Left cardiac atrium (tissue), 4 donors: Measurements from ENCODE around the gene CHID1. TPM values are rescaled to one million over a fixed set of nuclear protein-coding genes. Genes with fewer than 3 reads are reported as not detected.

Source experiments
- ATAC-seq, 2 donors: fragments of 200-7000 bp; cut with Tn5 transposase; one replicate each; pipeline ENCODE4 v1.9.1; 2020; ENCODE audit warnings: mild to moderate bottlenecking in 2 of 2, moderate library complexity in 2 of 2
- DNase-seq: peaks from one replicate; pipeline ENCODE4 v3.0.0-alpha.2; 2020
- intact Hi-C, 2 donors: fragments of 100-400 bp; cut with DNase I; formaldehyde crosslinking; loops; one replicate each; pipeline versions ENCODE4 v1.14.1 to v1.15.1; 2022 to 2023
- total RNA-seq, 2 donors: library from RNA; stranded (reverse); fragmentation: NEBNext Ultra II Directional; extraction: Animal tissue kit (Norgen Biotek cat#: 25700); gene quantifications; one replicate each; pipeline ENCODE4 v1.2.1, GENCODE V29; 2021
- donor health status: DM: no; HTN: yes; CAD: no.
- donor health status: DM: no; HTN: yes; CAD: no; lungs with severe emphysema.
- donor health status: DM: yes; HTN: yes; CAD: no.
- donor health status: Dilated cardiomyopathy.

The CHID1 gene
- total RNA-seq, 2 donors from 2014 or later, result 58.7 to 64.6 TPM

DNA sequence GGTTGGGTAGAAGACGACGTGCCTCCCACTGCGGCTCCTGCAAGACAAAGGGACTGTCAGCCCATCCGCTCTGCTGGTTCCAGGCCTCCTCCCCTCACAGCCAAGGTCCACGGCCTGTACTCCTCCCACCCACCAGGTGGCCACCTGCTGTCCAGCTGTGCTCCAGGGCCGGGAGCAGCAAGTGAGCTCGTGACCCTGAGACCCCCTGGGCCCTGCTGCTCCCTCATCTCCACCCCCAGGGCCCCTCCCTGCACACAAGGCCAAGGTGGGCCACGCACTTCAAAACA is 40.5 kb downstream of the CHID1 start:
- ATAC-seq, result no peak

DNA sequence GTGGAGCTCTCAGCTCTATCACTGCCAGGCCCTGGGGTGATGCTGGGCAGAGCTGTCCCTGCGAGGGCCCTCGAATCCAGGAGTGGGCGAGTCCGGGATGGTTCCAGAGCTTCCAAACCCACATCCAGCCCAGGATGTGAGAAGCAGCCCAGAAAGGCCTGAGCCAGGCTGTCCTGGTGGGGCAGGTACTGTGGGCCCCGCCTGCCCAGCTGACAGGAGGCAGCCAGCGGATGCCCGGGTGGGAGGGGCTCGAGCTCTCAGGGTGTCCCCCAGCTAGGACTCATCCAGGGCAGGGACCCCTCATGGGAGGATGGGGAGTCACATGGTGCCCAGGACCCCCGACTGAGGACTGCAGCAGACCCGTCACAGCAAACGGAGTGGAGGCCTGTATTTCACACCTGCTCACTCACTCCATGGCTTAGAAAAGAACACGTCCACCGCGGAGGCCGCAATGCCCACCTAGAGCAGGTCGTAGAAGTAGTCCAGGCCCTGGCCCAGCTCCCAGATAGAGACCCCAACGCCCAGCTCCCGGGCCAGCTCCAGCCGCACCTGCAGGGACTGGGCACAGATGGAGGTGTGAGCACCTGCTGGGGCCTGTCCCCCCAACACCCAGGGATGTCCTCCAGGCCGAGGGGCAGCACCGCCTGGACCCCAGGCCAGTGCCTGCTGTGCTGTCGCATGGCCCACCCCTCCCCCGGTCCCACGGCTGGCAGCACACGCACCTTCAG is 41.0 kb downstream of the CHID1 start:
- no peak for ATAC-seq

More for the DNA sequence above, 40.5 kb downstream of the CHID1 start:
- DNase-seq, result no peak
- intact Hi-C loops, result no loop called here

GRCh38 chr11:868802-869201 is 41.8 kb downstream of the CHID1 start:
- ATAC-seq (no peak), DNase-seq (no peak)
- intact Hi-C loops, result no loop called here

More for the DNA sequence above, 41.0 kb downstream of the CHID1 start:
- intact Hi-C loops, result no loop called here
- no peak for DNase-seq

- intact Hi-C loops, result no loop called here
- DNase-seq (no peak), ATAC-seq (no peak)
Measured at GRCh38 chr11:868394-868793, 42.2 kb downstream of the CHID1 start.

DNA sequence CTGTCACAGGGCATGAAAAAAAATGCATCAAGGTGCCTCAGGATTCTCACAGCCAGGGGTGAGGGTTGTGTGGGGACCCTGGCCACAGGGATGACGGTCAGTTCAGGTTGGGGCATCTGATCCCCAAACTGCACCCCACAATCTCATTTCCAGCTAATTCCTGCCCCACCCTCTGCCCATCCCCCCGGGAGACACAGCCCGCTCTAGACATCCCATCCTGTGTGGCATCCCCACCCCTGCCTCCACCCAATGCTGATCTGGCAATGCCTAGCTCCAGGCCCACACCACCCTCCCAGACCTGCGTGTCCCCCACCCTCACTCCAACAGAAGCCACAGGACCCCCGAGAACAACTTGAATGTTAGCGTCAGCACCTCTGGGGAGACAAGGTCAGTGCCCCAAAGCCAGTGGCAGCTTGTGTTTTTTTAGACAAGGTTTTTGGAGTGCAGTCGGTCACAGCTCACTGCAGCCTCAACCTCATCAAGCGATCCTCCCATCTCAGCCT is 42.7 kb downstream of the CHID1 start:
- DNase-seq (no peak), ATAC-seq (no peak)
- intact Hi-C loops, result no loop called here

GRCh38 chr11:866481-866880 is 44.1 kb downstream of the CHID1 start:
- no peak for ATAC-seq
- intact Hi-C loops, result no loop called here
- no peak for DNase-seq

DNA sequence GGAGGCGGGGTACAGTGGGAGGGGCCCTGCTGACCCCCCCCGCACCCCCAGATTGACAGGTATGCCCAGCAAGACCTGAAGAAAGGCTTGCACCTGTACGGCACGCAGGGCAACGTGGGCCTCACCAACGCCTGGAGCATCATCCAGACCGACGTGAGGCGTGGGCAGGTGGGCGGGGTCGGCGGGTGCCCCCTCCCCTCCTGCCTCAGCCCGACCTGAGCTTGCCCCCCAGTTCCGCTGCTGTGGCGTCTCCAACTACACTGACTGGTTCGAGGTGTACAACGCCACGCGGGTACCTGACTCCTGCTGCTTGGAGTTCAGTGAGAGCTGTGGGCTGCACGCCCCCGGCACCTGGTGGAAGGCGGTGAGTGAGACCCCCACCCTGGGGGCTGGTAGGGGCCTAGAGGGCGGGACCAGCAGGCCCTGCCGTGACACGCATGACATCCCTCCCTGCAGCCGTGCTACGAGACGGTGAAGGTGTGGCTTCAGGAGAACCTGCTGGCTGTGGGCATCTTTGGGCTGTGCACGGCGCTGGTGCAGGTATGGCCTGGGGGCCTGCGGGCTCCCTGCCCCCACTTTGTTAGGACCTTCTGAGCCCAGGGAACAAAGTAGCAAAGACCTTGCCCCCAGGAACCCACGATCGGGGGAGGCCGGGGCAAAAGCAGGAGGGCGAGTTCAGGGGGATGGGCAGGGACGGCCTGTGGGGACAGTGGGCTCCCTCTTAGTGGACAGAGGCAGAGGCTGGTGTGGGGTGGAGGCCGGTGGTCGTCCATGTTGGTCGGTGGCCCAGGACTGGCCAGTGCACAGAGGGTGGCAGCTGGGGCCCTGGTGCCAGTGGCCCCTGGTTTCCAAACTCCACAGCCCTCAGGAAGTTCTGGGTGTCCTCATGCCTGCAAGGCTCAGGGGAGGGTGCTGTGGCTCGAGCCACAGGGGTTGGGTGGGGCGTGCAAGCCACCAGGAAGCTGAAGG is 44.9 kb downstream of the CHID1 start:
- DNase-seq (no peak), ATAC-seq (no peak)
- intact Hi-C loops, result no loop called here

DNA sequence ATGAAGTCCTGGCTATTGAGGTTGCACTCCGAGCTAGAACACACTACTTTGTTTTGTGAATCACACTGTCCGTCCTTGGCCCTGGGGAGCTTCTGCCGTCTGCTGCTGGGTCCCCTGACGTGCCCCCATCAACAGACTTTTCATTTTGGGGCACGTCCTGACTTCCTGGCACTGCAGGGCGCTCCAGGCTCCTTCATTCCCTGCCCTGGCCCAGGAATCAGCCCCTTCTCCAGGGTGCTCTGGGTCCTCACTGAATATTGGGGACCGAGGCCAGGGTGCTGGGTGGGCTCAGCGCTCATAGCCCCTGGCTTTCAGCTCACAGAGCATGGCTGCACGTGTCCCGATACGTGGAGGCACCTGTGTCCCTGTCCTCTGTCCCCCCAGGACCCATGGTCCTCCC is 45.7 kb downstream of the CHID1 start:
- intact Hi-C loops, result no loop called here
- no peak for ATAC-seq
- DNase-seq, result no peak

- DNase-seq, result no peak
- intact Hi-C loops, result no loop called here
- no peak for ATAC-seq
Measured at GRCh38 chr11:863910-864827, 46.4 kb downstream of the CHID1 start.

GRCh38 chr11:863023-863909 is 47.3 kb downstream of the CHID1 start:
- ATAC-seq (no peak), DNase-seq (no peak)
- intact Hi-C loops, result no loop called here

DNA sequence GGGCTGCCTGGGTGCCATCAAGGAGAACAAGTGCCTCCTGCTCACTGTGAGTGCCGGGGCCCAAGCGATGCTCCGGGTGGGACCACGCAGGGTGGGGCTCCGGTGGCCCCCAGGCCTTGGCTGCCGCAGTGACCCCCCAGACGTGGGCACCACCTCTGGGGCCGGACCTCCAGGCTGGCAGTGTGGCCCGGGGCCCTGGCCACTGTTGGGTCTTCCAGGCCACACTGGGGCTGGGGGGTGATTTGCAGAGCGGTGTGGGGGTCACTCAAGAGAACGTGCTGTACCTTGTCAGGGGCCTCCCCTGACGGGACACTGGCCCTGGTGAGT is 48.0 kb downstream of the CHID1 start:
- ATAC-seq, result no peak
- intact Hi-C loops, result no loop called here
- DNase-seq, result no peak

GRCh38 chr11:862081-862661 is 48.4 kb downstream of the CHID1 start:
- peak; percentile 65 for DNase-seq
- intact Hi-C loops, result no loop called here
- ATAC-seq, result peak; percentile 2 to 8

- intact Hi-C loops, result no loop called here
- no peak for ATAC-seq
- DNase-seq, result no peak
Measured at GRCh38 chr11:861105-861479, 49.5 kb downstream of the CHID1 start.

DNA sequence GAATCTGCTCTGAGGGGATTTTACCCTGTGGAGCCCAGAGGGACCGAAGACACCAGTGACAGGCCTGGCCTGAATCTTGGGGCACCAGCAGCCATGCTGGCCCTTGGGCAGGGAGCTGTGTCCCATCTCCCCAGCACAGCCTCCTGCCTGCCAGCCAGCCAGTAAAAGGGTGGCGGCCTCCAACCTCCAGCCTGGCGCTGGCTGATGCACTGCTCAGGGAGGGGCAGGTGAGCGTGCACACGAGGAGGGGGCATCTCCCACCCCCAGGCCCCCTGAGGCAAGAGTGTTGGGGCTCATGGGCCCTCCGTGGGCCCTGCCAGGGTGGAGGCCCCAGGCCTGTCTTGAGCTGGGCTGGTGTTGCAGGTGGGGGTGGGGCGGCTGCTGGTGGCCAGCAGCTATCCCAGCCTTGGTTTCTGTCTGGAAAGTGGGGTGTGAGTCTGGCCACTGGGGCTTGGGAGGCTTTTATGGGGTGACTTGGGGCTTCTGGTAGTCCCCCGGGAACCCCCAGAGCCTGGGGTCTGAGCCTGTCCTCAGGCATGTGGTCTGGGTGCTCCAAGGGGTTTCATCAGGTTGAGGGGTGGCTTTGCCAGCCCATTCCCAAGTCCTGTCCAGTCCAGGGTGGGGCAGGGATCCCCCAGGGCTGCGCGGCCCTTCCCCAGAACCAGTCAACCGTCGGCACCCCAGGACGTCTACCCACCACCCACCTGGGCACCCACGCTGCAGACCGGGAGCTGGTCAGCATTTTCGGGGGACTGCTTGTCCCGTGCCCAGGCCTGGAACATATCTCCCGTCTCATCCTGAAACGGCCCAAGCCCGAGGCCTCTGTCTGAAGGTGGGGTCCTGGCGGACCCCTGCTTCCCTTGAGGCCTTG is 50.1 kb downstream of the CHID1 start:
- ATAC-seq (no peak), DNase-seq (no peak)
- intact Hi-C loops, result no loop called here

GRCh38 chr11:859394-860131 is 51.0 kb downstream of the CHID1 start:
- ATAC-seq (peak; percentile 73 to 80), DNase-seq (peak; percentile 88)
- intact Hi-C loops, result loop anchor here in 1 of 2 donors (10.0 kb wide), 1 partner anchor 185 kb away; no protein-coding TSS in a partner anchor

DNA sequence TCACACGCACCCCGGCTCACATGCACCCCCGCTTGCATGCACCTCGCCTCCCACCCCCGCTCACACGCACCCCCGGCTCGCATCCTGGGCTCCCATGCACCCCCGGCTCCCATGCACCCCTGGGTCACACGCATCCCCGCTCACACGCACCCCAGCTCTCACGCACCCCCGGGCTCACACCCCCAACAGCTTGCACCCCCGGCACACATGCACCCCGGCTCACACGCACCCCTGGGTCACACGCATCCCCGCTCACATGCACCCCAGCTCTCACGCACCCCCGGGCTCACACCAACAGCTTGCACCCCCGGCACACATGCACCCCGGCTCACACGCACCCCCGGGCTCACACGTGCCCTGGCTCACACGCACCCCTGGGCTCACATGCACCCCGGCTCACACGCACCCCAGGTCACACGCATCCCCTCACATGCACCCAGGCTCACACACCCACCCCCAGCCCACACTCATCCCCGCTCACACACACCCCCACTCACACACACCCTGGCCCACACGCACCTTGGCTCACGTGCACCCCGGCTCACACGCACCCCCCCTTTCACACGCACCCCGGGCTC is 51.8 kb downstream of the CHID1 start:
- DNase-seq (no peak), ATAC-seq (no peak)
- intact Hi-C loops, result loop anchor here in 1 of 2 donors (10.0 kb wide), 1 partner anchor 186 kb away; no protein-coding TSS in a partner anchor
